DMS 273 (cell line): ENCODE results near the gene ITGA5.

Experiments used
- DNase-seq: peaks from one replicate; lab custom pipeline; 2025; ENCODE audit not compliant: unreplicated experiment; lab: John Stamatoyannopoulos, UW

The ITGA5 gene

DNA sequence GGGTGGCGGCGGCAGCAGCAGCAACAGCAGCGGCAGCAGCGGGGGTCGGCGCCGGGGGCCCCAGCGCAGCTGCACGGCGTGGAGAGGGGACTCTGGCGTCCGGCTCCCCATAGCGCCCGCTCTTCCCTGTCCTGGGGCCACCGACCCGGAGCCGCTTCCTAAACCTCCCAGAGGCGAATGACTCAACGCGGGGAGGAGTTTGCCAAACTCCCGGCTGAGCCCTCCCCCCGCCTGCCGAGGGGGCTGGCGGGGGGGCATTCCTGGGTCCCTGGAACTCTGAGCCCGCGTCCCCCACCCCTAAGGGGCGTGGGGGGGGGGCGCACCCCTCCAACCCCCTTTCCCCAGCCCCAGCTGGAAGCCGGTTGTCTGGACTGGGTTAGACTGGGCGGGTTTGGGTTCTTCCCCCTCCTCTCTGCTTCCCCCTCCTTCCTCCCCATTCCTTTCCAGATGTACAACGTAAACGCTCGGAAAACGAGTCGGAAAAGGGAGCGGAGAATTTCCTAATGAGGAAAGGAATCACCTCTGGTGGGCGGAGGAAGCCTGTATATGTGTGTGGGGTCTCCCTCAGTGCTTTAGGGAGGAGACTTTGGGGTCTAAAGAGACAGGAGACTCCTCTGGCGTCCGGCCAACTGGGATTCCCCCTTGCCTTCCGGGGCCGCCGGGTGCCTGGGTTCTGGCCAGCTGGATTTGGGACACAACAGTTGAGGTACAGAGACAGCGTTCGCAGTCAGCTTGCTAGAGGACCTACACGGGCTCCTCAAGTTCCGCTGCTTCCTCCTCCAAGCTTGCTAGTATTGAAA, at the start of gene ITGA5:
ITGA5 (minus strand) TSS at position 179 of the 800 bp plus-strand sequence; CDS start at position 111, 68 bp downstream.
- peak; percentile 60 for DNase-seq

DNA sequence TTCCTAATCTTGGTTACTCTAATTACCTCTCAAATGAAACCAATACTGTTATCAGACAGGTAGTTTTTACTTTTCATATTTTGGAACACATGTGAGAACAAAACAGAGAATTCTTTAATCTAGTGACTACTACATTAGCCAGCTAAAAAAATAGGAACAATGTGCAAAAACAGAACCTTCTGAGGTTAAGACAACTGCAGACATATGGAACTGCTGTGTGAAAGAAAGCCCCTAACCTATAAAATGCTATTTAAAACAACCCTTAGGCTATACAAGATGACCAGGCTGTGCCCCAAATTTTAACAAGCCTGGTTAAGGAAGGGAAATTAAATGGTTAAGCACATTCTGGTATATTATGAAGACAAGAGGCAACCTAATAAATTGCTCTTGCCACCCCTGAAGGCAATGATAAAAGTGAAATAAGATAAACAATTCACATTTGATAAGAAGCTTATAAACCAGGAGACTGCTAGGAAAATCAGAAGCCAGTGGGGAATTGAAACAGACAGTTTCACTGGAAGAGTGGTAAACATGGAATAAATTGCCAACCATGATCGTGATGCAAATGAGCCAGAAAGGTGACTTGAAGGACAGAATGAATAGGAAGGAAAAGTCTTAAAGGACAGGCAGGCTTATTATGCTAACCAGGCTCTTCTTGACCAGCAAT, 46.9 kb upstream of the ITGA5 start:
- no peak for DNase-seq

DNA sequence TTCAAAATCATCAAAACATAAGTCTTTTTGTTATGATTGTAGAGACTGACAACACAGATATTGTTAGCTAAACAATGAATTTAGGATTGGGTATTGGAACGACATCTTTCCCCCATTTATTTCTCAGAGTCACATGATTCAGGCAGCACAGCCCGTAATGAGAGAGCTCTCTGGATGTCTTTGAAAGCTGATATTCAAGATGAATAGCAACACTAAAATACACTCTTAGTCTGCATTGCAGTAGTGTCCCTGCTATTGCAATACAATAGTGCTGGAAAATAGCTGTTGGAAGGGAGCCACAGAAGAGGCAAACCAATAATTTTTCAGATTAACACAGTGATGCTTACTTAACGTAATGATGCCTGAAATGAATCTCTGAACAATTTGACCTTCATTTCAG, 44.4 kb upstream of the ITGA5 start:
- DNase-seq = no peak

DNA sequence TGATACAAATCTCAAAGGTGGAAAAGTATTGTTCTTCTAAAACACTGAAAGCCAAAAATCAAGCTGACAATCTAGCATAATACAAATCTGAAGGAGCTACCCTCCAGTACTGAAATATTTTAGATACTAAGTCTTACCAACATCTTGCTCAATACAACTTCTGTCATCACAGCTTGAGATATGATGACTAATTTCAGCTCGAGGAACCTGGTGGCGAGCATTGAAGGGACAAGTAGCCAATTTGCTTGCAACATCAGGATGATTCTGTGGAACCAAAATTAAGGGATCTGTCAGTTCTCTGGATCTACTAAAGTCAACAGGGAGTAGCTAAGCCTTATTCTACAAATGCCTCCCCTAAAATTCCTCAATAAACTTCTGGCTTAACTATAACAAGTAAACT, 44.0 kb upstream of the ITGA5 start:
- no peak for DNase-seq

DNA sequence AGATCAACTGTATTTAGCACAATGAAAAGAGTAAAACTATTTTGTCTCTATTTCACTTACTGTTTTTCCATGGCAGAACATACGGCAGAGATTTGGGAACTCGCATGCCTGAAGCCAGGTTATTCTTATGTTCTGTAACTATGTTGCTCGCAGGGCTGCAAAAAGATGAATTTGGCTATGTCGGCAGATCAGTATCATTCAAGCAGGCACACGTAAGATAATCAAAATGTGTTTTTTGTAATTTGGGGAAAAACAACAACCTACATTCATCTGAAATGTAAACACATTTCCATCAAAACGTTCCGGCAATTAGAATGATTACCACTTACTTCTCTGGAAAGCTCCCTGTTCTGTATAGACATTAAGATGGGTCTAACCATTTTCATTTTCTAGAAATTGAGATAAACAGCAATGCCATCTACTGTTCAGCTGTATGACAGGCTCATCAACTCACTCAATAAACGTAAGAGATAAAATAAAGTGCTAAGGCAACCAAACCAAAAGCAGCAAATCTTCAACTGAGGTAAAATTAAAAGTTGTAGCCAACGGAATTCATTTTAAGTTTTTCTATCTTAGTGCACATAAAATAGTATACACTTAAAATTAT, 41.4 kb upstream of the ITGA5 start:
- DNase-seq = no peak

GRCh38 chr12:54459355-54459754, 40.3 kb upstream of the ITGA5 start:
- DNase-seq = no peak

DNA sequence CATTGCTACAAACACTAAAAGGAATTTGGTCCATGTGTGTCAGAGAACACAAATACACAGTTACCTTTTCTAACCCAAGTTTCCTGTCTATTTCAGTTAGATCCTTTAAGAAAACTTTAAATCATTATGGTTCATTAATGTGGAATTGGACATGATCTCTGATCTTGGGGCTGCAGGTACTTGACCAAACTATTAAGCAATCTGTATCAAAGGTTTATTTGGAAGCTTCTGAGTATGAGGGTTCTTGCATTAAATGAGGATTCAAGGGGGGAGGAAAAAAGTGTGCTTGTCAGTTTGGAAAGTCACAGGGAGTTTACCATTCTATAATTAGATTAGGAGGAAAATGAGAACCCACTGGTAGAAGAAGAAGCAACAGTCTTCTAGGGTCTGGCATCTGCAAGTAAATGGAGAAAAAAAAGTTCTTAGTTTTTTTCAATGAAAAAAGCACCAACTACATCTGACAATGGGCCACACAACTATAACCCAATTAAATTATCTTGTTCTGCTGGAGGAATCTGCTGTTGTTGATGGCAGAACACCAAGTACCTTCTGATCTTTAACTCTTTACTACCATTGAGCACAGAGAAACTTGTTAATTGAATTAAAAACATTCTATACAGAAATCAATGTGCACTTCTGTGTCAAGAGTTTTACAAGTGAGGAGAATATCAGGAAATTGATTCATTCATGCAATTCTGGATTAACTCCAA, 36.8 kb upstream of the ITGA5 start:
- no peak for DNase-seq

GRCh38 chr12:54452628-54453027, 33.6 kb upstream of the ITGA5 start:
- DNase-seq = no peak

DNA sequence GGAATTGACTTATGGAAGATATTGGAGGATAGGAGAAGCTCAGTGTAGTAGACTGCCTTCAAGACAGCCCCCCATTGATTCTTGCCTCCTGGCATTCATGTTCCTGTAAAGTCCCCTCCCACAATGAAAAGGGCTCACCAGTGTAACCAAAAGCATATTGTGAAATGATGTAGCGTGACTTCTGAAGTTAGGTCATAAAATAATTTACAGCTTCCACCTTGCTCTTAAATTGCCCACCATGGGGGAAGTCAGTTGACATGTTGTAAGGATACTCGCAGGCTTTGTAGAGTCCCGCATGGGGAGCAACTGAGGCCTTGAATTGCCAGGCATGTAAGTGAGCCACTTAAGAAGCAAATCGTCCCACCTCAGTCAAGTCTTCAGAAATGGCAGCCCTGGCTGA, 29.3 kb upstream of the ITGA5 start:
- no peak for DNase-seq

DNA sequence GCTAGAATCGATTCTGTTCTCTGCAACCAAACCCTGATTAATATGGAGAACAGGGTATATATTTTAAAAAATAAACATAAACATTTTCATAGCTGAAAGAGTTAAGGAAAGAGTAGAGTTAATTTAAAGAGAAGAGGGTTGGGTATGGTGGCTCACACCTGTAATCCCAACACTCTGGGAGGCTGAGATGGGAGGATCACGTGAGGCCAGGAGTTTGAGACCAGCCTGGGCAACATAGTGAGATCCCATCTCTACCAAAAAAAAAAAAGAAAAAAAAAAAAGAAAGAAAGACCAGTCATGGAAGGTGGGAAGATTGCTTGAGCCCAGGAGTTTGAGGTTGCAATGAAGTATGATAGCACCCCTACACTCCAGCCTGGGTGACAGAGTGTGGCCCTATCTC, 28.9 kb upstream of the ITGA5 start:
- no peak for DNase-seq

- no peak for DNase-seq
Measured at GRCh38 chr12:54444206-54444605, 25.1 kb upstream of the ITGA5 start.

GRCh38 chr12:54443446-54443845, 24.4 kb upstream of the ITGA5 start:
- DNase-seq = no peak

- no peak for DNase-seq
Measured at GRCh38 chr12:54442961-54443360, 23.9 kb upstream of the ITGA5 start.

- DNase-seq = no peak
Measured at GRCh38 chr12:54442099-54442498, 23.0 kb upstream of the ITGA5 start.

DNA sequence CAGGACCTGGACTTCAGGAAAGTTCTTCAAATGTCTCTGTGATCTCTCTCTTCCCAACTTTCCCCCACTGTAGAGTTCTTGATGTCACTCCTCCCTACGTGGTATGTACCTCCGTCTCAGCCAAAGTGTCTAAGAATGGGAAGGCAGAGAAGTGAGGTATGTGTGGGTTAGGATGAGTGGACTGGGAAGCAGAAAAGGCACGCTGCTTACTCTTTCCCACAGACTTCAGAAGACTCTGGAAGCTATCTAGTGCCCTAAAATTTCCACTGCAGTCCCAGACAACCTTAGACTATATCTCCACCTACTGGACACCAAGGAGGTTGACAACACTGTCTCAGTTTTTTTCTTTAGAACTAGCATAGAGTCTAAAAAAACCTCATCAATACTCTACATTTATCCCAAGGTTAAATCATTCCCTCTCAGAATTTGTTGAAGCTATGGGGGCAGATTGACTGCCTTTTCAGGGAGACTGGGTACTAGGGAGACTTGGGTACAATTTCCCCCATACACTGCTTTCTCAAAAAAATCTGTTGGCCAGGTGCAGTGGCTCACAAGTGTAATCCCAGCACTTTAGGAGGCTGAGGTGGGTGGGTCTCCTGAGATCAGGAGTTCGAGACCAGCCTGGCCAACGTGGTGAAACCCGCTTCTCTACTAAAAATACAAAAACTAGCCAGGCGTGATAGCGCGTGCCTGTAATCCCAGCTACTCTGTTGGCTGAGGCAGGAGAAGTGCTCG, 20.6 kb upstream of the ITGA5 start:
- DNase-seq = peak; percentile 73

DNA sequence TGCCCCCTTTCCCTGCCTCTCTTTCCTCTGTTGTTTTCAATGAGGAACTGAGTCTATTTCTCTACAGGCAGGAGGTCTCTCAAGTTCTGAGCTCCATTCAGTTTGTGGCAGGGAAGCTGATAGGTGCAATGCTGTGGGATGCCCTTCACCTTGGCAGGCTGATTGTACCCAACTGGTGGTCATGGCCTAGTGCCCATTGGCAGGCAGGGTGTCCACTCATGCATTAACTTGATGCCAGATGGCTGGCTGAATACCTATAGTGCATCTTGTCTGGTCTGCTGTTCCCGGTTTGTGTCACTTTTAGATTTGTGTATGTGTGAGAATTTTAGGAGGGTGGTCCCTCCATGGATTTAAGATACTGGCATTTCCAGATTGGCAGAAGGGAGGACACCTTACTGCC, 20.0 kb upstream of the ITGA5 start:
- peak; percentile 35 for DNase-seq

- no peak for DNase-seq
Measured at GRCh38 chr12:54438517-54438916, 19.5 kb upstream of the ITGA5 start.

- DNase-seq = no peak
Measured at GRCh38 chr12:54437697-54438096, 18.6 kb upstream of the ITGA5 start.

DNA sequence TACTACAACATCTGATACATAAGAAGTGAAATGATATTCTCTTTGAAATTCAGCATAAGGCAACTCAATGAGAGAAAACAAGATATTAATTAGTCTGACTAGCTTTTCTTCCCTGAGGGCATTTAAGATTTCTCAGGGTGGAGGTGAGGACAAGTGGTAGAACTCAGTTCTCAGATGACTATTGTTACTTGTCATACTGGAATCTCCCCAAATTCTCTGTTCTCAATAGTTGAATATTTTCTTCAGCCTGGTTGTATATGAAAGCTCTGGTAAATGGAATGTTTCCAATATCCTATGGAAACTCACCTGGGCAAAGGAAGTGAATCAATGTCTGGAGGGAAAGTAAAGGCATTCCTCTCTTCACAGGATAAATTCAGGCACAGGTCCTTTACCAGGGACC, 18.2 kb upstream of the ITGA5 start:
- DNase-seq = no peak

DNA sequence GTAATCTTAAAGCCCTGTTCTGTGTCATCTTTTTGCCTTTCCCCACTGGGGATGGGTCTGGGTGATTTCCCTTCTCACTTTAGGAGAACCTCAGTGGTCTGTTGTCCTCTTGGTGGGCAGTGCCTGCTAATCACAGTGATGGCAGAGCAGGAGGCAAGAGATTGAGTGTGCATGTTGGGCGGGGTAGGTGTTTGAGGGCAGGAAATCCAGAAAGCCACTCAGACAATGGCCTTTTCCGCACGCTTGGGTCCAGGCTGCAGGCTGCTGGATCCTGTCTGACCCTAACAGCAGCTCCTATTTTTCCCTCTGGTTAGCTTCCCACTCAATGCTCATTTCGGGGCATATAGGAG, 13.7 kb upstream of the ITGA5 start:
- no peak for DNase-seq
